Adrenal gland (tissue), 5 donors: ENCODE measurements around the gene STAT1.

ENCODE experiments used
- POLR2A ChIP-seq, 2 donors: fragments of 450-650 bp; IDR thresholded peaks; one replicate each; pipeline ENCODE4 v1.6.1; 2017; ENCODE audit warnings: antibody characterized with exemption in 2 of 2, mild to moderate bottlenecking in 2 of 2, moderate library complexity in 1 of 2
- TF ChIP-seq, protein P1 (sequence below), 6 experiments: fragments of 450-650 bp in 4 of 6; fragments of 200-600 bp in 2 of 6; sonication (generic) in 1 of 6; IDR thresholded peaks; 1 replicate in 5 of 6; 2 replicates in 1 of 6; pipeline versions ENCODE4 v1.5.1 to v1.8.0; 2016 to 2021; ENCODE audit warnings: antibody characterized with exemption in 6 of 6, mild to moderate bottlenecking in 2 of 6, moderate library complexity in 1 of 6
- donor health status: DM: no; HTN: no; CAD: no.

DNA sequence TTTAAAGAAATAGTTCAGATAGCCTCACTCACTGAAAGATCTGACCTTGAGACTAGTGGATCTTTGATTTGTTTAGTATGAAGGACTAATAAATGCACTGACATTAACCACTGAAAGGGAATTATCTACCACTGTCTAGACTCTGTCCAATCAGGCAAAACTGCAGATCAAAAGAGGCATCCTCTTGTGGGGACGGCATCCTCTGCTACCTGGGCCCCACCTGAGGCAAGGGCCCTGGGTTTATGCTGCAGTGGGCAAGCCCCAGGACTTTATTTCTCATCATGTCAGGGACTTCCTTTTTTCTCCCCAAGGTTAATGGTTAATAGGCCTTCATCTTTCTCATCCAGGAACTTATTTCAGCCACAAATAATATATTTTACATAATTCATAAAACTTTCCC is 32.2 kb downstream of the STAT1 start:
- TF ChIP-seq, protein P1, sequence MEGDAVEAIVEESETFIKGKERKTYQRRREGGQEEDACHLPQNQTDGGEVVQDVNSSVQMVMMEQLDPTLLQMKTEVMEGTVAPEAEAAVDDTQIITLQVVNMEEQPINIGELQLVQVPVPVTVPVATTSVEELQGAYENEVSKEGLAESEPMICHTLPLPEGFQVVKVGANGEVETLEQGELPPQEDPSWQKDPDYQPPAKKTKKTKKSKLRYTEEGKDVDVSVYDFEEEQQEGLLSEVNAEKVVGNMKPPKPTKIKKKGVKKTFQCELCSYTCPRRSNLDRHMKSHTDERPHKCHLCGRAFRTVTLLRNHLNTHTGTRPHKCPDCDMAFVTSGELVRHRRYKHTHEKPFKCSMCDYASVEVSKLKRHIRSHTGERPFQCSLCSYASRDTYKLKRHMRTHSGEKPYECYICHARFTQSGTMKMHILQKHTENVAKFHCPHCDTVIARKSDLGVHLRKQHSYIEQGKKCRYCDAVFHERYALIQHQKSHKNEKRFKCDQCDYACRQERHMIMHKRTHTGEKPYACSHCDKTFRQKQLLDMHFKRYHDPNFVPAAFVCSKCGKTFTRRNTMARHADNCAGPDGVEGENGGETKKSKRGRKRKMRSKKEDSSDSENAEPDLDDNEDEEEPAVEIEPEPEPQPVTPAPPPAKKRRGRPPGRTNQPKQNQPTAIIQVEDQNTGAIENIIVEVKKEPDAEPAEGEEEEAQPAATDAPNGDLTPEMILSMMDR (IDR thresholded peaks at IDR 0.05) = no peak
- TF ChIP-seq POLR2A (IDR thresholded peaks at IDR 0.05) = no peak
